Islet precursor cell (in vitro differentiated cells): ENCODE results near the gene EFNA5.

Experiments
- DNase-seq: peaks from one replicate; pipeline ENCODE4 v3.0.0-alpha.2; 2018

The EFNA5 gene

GRCh38 chr5:107639990-107640389 is 30.7 kb downstream of the EFNA5 start:
- no peak for DNase-seq

- DNase-seq, result no peak
These were observed 34.2 kb downstream of the EFNA5 start for GRCh38 chr5:107636555-107636954.

- no peak for DNase-seq
These were observed 34.7 kb downstream of the EFNA5 start for GRCh38 chr5:107636068-107636467.

GRCh38 chr5:107634981-107635848 is 35.5 kb downstream of the EFNA5 start:
- DNase-seq, result no peak

- DNase-seq, result no peak
These were observed 37.4 kb downstream of the EFNA5 start for GRCh38 chr5:107633171-107633901.

GRCh38 chr5:107631805-107632362 is 38.9 kb downstream of the EFNA5 start:
- DNase-seq, result no peak

- DNase-seq, result no peak
These were observed 40.6 kb downstream of the EFNA5 start for GRCh38 chr5:107630184-107630583.

GRCh38 chr5:107624235-107624634 is 46.5 kb downstream of the EFNA5 start:
- no peak for DNase-seq

GRCh38 chr5:107621089-107621488 is 49.6 kb downstream of the EFNA5 start:
- DNase-seq, result no peak

GRCh38 chr5:107619781-107620180 is 51.0 kb downstream of the EFNA5 start:
- DNase-seq, result peak; percentile 59

- DNase-seq, result no peak
These were observed 52.5 kb downstream of the EFNA5 start for GRCh38 chr5:107618242-107618641.

GRCh38 chr5:107617052-107617451 is 53.7 kb downstream of the EFNA5 start:
- no peak for DNase-seq

- DNase-seq, result no peak
These were observed 54.5 kb downstream of the EFNA5 start for GRCh38 chr5:107616213-107616612.

- DNase-seq, result no peak
These were observed 55.4 kb downstream of the EFNA5 start for GRCh38 chr5:107615299-107615817.

- DNase-seq, result no peak
These were observed 58.2 kb downstream of the EFNA5 start for GRCh38 chr5:107612541-107612940.

GRCh38 chr5:107610798-107611197 is 59.9 kb downstream of the EFNA5 start:
- no peak for DNase-seq

GRCh38 chr5:107607671-107608345 is 62.9 kb downstream of the EFNA5 start:
- DNase-seq, result no peak

- no peak for DNase-seq
These were observed 63.5 kb downstream of the EFNA5 start for GRCh38 chr5:107607196-107607595.

- DNase-seq, result no peak
These were observed 65.1 kb downstream of the EFNA5 start for GRCh38 chr5:107605596-107606125.

GRCh38 chr5:107604990-107605389 is 65.7 kb downstream of the EFNA5 start:
- no peak for DNase-seq

- DNase-seq, result no peak
These were observed 66.4 kb downstream of the EFNA5 start for GRCh38 chr5:107604146-107604910.

GRCh38 chr5:107603349-107603748 is 67.4 kb downstream of the EFNA5 start:
- no peak for DNase-seq
